T-helper 9 cell (primary cell): Measurements from ENCODE around the gene MRPS24.

Experiments
- DNase-seq: peaks from one replicate; pipeline ENCODE4 v3.0.0-alpha.2; 2020

MRPS24 gene

DNA sequence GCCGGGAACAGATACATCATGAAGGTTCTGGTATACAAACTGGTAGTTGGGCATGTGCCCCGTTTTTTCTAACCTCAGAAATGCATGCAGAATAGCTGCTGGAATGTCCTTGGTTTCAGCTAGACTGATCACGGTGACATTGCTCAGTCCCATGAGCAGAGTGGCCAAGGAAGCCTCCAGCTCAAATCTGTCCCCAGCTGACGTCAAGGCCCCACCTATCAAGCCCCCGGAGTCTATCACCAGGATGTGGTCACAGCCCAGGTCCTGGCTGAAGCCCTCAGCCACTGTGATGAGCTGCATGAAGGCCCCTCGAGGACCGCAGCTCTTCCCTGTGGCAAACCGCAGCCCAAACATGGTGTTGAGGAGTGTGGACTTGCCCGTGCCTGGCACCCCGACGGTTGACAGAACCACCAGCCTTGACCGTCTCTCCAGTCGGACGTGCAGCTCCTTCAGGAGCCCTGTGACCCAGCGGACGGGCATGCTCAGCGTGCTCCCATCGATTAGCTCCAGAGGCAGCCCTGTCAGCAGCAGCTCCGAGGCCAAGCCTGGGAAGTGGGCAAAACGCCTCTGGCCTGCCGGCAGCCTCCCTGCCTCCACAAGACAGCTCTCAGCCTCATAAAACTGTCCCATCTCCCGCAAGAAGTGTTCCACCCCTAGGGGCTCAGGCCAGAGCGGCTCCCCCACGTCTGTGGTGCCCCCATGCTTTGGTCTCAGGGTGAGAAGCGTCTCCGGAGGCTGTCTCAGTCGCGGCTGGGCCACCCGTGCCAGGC, 7.8 kb upstream of the MRPS24 start:
- DNase-seq, result no peak

- no peak for DNase-seq
Measured at GRCh38 chr7:43876241-43876640, 6.9 kb upstream of the MRPS24 start.

GRCh38 chr7:43873300-43873699, 4.0 kb upstream of the MRPS24 start:
- no peak for DNase-seq

DNA sequence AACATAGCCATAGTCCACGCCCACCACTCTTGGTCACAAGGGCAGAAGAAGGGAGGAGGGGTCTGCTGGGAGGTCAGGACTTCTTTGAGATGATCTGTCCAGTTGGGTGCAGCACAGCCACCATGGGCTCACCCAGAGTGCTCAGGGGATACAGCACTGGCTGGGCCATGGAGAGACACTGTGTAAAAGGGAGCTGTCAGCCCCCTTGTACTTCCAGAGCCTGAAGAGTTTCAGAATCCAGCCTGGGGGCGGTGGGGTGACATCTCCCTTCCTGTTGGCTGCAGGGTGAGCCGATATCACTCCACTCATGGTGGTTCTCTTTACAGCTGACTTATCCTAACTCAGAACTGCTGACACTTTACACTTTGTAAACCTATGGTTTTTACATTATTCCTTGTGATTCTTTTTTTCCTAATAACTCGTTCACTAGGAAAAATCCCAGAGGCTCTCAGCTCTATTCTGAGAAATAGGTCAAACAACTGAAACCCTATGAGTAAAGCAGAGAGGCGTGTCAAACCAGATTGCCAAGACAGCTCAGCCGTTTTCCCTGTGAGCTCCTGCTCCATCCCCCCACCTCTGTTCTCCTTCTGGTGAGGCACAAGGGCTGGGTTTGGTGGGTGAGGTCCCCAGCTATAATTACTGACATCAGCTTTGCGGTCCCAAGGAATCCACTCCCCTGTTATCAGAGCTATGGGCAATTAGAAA, 3.2 kb upstream of the MRPS24 start:
- DNase-seq, result no peak

GRCh38 chr7:43871064-43871463, 1.7 kb upstream of the MRPS24 start:
- no peak for DNase-seq

GRCh38 chr7:43870316-43870715, 999 bp upstream of the MRPS24 start:
- DNase-seq, result no peak

GRCh38 chr7:43869867-43870240, 537 bp upstream of the MRPS24 start:
- DNase-seq, result no peak

GRCh38 chr7:43868681-43869005, 674 bp downstream of the MRPS24 start:
- DNase-seq, result no peak

- DNase-seq, result no peak
Measured at GRCh38 chr7:43868181-43868580, 1.1 kb downstream of the MRPS24 start.

DNA sequence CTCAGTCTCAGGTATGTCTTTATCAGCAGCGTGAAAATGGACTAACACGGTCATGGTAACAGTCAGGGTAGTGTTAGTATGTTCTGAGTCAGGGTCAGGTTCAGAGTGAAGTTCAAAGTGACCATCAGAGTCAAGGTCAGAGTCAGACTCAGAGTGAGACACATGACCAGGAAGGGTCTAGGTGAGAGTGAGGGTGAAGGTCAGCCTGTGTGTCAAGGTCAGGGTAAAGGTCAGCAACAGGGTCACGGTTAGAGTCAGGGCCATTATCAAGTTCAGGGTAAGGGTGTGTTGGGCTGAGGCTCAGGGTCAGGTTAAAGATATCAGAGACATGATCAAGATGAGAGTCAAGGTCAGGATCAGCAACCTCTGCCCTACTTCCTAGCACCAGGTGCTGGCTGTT, 4.0 kb downstream of the MRPS24 start:
- DNase-seq, result no peak

- DNase-seq, result no peak
Measured at GRCh38 chr7:43864126-43864525, 5.2 kb downstream of the MRPS24 start.

- no peak for DNase-seq
Measured at GRCh38 chr7:43856996-43857395, 12.3 kb downstream of the MRPS24 start.

DNA sequence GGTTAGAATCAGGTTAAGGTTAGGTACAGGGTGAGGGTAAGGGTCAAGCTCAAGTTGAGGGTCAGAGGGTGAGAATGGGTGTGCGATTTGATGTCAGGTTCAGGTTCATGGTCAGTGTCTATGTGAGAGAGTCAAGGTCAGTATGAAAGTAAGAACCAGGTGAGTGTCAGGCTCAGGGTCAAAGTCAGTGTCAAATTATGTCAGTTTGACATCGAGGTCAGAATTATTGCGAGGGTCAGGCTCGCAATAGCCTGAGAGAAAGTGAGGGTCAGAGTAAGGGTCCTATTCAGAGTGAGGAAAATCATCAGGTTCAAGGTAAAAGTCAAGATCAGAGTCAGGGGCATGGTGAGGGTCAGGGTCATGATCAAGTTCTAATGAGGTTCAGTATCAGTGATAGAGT, 13.0 kb downstream of the MRPS24 start:
- DNase-seq, result no peak

DNA sequence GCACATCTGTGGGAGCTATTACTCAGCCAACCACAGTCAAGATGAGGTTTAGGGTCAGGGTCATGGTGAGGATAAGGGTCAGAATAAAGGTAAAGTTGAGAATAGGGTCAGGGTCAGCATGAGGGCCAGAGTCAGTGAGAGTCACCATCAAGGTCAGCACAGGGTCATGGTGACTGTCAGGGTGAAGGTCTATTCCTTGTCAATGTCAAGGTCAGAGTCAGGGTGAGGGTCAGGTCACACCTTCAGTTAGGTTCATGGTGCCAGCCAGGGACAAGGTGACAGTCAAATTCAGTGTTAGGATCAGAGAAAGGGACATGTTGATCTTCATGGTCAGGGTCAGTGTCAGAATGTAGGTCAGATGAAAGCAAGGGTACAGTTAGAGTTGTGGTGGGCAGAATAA, 14.1 kb downstream of the MRPS24 start:
- DNase-seq, result no peak

DNA sequence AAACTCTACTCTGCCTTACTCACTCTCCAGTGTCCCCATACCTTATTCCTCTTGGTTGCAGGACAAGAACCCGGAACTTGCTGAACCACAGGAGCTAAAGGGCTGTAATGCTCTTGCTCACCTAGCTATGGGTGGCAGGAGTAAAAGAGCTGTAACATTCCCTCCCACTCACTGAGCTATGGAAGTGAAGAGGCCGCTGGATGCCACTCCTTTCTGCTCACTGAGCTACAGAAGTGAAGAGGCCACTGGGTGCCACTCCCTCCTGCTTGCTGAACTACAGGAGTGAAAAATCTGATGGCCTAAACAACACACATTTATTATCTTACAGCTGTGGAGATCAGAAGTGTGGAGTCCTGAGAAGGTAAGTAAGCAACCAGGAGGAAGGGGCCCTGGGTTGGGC, 17.5 kb downstream of the MRPS24 start:
- no peak for DNase-seq

DNA sequence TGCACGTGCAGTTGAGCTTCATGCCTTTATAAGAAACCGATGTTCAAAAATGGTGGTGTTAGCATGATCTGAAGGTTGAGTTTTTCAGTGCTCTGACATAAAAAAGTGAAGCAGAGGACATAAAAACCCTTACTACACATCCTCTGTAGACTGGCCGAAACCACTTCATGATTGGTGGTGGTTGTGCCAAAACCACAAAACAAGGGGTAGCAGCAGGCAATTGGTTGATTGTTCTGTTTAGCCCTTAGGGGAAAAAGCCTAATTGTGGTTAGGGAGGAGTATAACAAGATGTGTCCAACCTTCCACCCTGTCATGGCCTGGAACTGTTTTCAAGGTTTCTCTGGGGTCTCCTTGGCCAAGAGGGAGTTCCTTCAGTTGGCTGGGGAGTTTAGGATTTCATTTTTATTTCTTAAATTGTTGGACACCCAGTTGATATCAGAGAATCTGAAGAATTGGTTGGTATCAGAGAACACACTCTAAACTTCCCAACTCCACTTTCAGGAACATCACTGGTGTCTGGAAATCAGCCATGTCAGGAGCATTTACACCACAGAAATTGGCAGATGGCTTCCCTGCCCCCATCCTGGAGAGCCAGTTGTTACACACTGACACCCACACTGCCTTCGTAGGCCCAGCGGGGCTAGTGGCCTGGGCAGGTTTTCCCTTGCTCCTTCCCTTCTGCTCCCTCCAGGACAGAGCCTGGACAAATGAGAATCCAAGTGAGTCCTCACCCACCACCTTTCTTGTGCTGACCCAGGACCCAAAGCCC, 18.8 kb downstream of the MRPS24 start:
- DNase-seq, result no peak

- no peak for DNase-seq
Measured at GRCh38 chr7:43849047-43849446, 20.3 kb downstream of the MRPS24 start.

DNA sequence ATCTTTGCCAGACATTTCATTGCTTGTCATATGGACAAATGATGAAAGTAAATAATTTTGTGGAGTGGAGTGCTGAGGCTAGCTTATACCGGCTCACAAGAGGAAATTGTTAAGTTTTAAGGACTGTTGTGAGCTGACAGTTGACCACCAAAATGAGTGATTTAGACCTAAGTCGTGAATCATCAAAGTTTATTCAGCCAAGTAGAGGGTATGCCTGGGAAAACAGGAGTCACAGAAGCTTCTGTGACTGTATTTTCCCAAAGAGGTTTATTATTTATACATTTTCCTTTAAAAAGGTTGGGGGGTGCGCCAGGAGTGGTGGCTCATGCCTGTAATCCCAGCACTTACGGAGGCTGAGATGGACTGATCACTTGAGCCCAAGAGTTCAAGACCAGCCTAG, 21.8 kb downstream of the MRPS24 start:
- DNase-seq, result no peak

DNA sequence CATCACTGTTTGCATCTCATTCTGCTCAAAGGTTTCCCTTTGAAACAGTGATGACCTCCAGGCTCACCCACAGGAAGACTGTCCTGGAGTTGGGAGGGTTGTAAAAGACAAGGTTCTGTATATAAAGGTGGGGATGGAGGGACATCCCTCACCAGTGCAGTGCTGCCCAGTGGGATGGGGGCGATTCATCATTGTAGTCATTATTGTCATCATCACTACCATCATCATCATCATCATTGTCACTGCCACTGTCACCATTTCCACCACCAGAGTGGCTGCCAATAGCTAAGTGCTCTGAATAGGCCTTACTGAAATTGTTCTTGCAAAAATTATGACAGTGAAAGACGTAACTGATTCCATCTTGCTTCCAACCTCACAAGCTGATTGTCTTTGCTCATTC, 24.7 kb downstream of the MRPS24 start:
- DNase-seq, result no peak

DNA sequence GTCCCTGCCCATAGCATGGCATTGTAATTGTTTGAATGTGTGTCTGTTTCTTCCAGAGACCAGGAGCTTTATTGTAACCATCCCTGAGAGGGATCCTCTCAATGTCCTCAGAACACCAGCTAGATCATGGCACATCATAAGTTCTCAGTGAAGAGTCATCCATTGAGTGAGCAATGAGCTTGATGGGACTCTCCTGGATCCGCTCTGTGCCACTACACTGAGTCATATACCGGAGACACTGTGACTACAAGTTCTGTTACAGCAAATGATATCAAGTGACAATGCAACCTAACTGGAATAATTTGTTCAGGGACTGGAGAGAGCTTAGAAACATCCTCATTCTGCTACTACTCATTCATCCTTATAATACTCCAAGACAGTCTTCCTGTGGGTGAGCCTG, 25.1 kb downstream of the MRPS24 start:
- no peak for DNase-seq

DNA sequence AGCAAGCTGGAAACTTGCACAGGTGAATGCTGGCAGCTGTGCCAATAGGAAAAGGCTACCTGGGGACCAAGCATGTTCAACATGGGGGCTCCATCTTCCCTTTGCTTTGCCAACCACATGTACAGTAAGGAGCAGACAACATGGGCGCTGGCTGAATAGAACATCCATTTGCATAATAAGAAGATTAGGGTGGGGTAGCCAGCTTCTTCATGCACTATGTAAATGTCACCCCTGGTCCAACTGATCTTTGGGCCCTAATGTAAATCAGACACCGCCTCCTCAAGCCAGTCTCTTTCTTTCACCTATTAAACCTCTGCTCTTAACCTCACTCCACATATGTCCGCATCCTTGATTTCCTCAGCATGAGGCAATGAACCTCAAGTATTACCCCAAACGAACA, 26.0 kb downstream of the MRPS24 start:
- DNase-seq, result no peak

GRCh38 chr7:43838201-43838658, 31.1 kb downstream of the MRPS24 start:
- no peak for DNase-seq

- DNase-seq, result peak; percentile 9
Measured at GRCh38 chr7:43834463-43835251, 34.7 kb downstream of the MRPS24 start.
